ENCODE results near the gene UBE2E2. TPM values are rescaled to one million over a fixed set of nuclear protein-coding genes. Genes with fewer than 3 reads are reported as not detected.

UBE2E2 gene
- polyA plus RNA-seq, 1 donor (not counting 4 experiments of a cell fraction or from before 2014, with no cell fraction given): 63.2 TPM

DNA sequence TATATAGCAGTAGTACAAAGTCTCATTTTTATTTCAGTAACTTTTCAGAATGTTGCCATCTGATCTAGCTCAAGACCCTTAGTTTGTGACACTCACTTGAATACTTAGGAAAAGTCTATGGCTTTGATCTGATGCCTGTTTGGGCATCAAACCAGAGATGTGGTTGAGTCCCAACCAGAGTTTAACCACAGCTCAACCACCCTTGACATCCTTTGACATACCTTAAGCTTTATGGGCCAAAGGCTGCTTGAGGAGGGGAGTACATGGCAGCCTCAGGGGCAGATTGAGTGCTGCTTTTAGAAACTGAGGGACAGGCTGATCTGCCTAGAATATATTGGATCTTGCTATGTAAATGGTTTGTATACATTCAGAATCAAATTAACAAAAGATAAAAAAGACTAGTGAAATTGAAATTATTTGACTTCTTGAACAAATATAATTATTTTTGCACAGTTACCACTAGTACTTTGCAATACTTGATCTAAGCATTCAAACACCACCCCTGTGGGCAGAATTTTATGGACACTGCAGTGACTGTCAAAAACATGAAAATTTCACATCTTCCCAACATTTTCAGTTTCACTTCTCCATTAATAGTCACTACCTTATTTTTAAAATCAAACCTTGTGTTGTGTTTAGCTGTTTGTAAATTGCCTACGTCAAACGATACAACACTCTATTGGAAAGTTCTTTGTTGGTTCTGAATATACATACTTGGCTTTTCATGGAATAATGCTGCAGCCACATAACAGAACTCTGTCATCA is 199.8 kb downstream of the UBE2E2 start:
- no peaks in the 10 kb centered on the region for H3K9me1 ChIP-seq (ENCODE audit: control insufficient read depth, extremely low read depth, insufficient read depth, low read length)
- FAIRE-seq (no peak), DNase-seq (ENCODE audit: low read depth, low spot score) (no peak)
- H3K79me2 ChIP-seq (ENCODE audit: control insufficient read depth, insufficient read depth, low read length): no peaks in the 10 kb centered on the region
- H3K9me3 ChIP-seq (ENCODE audit: control insufficient read depth, low read depth, low read length): no peaks in the 10 kb centered on the region
- H2AFZ ChIP-seq (ENCODE audit: control insufficient read depth, low read length): no peak overlapping the region
- no peak overlapping the region for H3K4me2 ChIP-seq (ENCODE audit: control insufficient read depth, extremely low read depth, insufficient read depth, low read depth, low read length)
- H3K9ac ChIP-seq (ENCODE audit: control insufficient read depth, extremely low read depth, insufficient read depth, low read length): no peak overlapping the region
- H3K4me1 ChIP-seq (ENCODE audit: control insufficient read depth, extremely low read depth, insufficient read depth, low read length): no peaks in the 10 kb centered on the region
- no peak for TF ChIP-seq EZH2 (IDR thresholded peaks at IDR 0.05; ENCODE audit: low read length)
- TF ChIP-seq, protein P1, sequence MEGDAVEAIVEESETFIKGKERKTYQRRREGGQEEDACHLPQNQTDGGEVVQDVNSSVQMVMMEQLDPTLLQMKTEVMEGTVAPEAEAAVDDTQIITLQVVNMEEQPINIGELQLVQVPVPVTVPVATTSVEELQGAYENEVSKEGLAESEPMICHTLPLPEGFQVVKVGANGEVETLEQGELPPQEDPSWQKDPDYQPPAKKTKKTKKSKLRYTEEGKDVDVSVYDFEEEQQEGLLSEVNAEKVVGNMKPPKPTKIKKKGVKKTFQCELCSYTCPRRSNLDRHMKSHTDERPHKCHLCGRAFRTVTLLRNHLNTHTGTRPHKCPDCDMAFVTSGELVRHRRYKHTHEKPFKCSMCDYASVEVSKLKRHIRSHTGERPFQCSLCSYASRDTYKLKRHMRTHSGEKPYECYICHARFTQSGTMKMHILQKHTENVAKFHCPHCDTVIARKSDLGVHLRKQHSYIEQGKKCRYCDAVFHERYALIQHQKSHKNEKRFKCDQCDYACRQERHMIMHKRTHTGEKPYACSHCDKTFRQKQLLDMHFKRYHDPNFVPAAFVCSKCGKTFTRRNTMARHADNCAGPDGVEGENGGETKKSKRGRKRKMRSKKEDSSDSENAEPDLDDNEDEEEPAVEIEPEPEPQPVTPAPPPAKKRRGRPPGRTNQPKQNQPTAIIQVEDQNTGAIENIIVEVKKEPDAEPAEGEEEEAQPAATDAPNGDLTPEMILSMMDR (optimal IDR thresholded peaks at IDR 0.05 in 1 of 3, IDR thresholded peaks at IDR 0.05 in 1 of 3, conservative IDR thresholded peaks at IDR 0.05 in 1 of 3; ENCODE audit: extremely low read depth in 1 of 3, insufficient read depth in 2 of 3, low read length in 3 of 3): no peak
- no peak overlapping the region for H3K27ac ChIP-seq (ENCODE audit: control insufficient read depth, insufficient read depth, low read length)
- H4K20me1 ChIP-seq (ENCODE audit: control insufficient read depth, extremely low read depth, insufficient read depth, low read length): peaks cover 4% of the 10 kb centered on the region
- dilution Hi-C loops (cut with MboI; ENCODE audit: extremely low pct_ligation_motif_present, low sequenced_read_pairs): no loop called here
- H3K36me3 ChIP-seq (ENCODE audit: control insufficient read depth in 2 of 2, extremely low read depth in 1 of 2, insufficient read depth in 2 of 2, low read length in 2 of 2): no peaks in the 10 kb centered on the region
- H3K27me3 ChIP-seq (ENCODE audit: control insufficient read depth, extremely low read depth, insufficient read depth, low read length): no peaks in the 10 kb centered on the region
- no peak overlapping the region for H3K4me3 ChIP-seq (ENCODE audit: control insufficient read depth in 2 of 3, extremely low read depth in 1 of 3, insufficient read depth in 2 of 3, low read depth in 1 of 3, low read length in 3 of 3)

DNA sequence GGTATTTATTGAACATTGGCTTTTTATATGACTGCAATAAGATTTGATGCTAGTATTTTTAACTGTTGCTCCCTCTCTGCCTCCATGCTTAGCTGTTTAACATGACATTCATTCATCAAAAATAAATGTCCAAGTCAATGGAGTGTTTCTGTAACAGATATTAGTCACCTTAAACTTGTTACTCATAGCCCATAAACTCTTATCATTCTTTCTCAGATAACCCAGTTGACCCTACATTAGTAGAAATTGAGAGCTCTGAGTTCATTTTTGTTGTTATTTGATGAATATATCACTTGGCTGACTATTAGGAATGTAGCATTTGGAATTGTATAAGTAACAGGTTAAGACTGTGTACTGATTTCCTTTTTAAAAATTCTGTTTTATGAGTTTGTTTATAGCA is 201.1 kb downstream of the UBE2E2 start:
- H3K4me1 ChIP-seq (ENCODE audit: control insufficient read depth, extremely low read depth, insufficient read depth, low read length): no peaks in the 10 kb centered on the region
- dilution Hi-C loops (cut with MboI; ENCODE audit: extremely low pct_ligation_motif_present, low sequenced_read_pairs): no loop called here
- no peak overlapping the region for H3K9ac ChIP-seq (ENCODE audit: control insufficient read depth, extremely low read depth, insufficient read depth, low read length)
- DNase-seq (ENCODE audit: low read depth, low spot score): no peak
- TF ChIP-seq EZH2 (IDR thresholded peaks at IDR 0.05; ENCODE audit: low read length): no peak
- TF ChIP-seq, protein P1 (optimal IDR thresholded peaks at IDR 0.05 in 1 of 3, IDR thresholded peaks at IDR 0.05 in 1 of 3, conservative IDR thresholded peaks at IDR 0.05 in 1 of 3; ENCODE audit: extremely low read depth in 1 of 3, insufficient read depth in 2 of 3, low read length in 3 of 3): no peak
- FAIRE-seq: no peak
- H3K27ac ChIP-seq (ENCODE audit: control insufficient read depth, insufficient read depth, low read length): no peak overlapping the region
- H3K4me2 ChIP-seq (ENCODE audit: control insufficient read depth, extremely low read depth, insufficient read depth, low read depth, low read length): no peak overlapping the region
- peaks cover 6% of the 10 kb centered on the region for H4K20me1 ChIP-seq (ENCODE audit: control insufficient read depth, extremely low read depth, insufficient read depth, low read length)
- H3K79me2 ChIP-seq (ENCODE audit: control insufficient read depth, insufficient read depth, low read length): no peaks in the 10 kb centered on the region
- H3K4me3 ChIP-seq (ENCODE audit: control insufficient read depth in 2 of 3, extremely low read depth in 1 of 3, insufficient read depth in 2 of 3, low read depth in 1 of 3, low read length in 3 of 3): no peak overlapping the region
- H3K9me3 ChIP-seq (ENCODE audit: control insufficient read depth, low read depth, low read length): no peaks in the 10 kb centered on the region
- H3K27me3 ChIP-seq (ENCODE audit: control insufficient read depth, extremely low read depth, insufficient read depth, low read length): no peaks in the 10 kb centered on the region
- H2AFZ ChIP-seq (ENCODE audit: control insufficient read depth, low read length): no peak overlapping the region
- H3K9me1 ChIP-seq (ENCODE audit: control insufficient read depth, extremely low read depth, insufficient read depth, low read length): no peaks in the 10 kb centered on the region
- H3K36me3 ChIP-seq (ENCODE audit: control insufficient read depth in 2 of 2, extremely low read depth in 1 of 2, insufficient read depth in 2 of 2, low read length in 2 of 2): no peaks in the 10 kb centered on the region

Data from keratinocyte (primary cell).